ENCODE results near the gene NMT1. TPM values are rescaled to one million over a fixed set of nuclear protein-coding genes. Genes with fewer than 3 reads are reported as not detected.
A peak's percentile ranks its signal among the peaks of the same experiment; 100 is the strongest.

Gene NMT1
- total RNA-seq, 4 donors from 2014 or later = 16.1 to 83.8 (median 43.4) TPM

DNA sequence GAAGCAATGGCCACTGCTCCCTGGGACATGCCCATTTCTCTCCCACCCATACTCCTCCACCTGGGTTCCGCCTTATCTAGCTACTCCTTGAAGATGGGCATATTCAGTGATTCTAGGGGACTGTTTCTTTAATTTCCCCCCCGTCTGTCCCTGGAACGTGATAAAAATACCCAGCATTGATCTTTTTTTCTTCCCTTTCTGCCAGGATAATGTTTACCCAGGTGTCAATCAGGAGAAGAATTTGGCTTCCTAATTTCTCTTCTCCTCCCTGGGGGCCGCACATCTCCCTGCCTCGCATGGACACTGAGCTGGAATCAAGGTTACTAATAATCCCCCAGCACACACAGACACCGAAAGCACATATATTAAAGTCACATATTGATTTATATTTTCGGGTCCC is 44.9 kb upstream of the NMT1 start:
- Histone ChIP-seq H3K4me3 (no peak overlapping the region), H3K27me3 (peaks cover 8% of the 10 kb centered on the region), H3K9me3 (no peaks in the 10 kb centered on the region), H3K36me3 (no peaks in the 10 kb centered on the region), H3K4me1 (peaks cover 21 to 42% (median 26%) of the 10 kb centered on the region in 4 donors), H3K27ac (no peak overlapping the region)
- DNase-seq = no peak
- TF ChIP-seq POLR2A (IDR thresholded peaks at IDR 0.05) = no peak
- TF ChIP-seq CTCF (IDR thresholded peaks at IDR 0.05) = no peak
- TF ChIP-seq EP300 (IDR thresholded peaks at IDR 0.05; ENCODE audit: low read depth) = no peak
- TF ChIP-seq POLR2AphosphoS5 (IDR thresholded peaks at IDR 0.05) = no peak
- intact Hi-C loops (cut with DNase I; ENCODE audit: low total_unique reads) = no loop called here
- 65 to 76% methylated on average over 4 to 7 of the region's 7 CpGs for WGBS, 2 donors (ENCODE audit: low coverage in 1 of 2)
- in situ Hi-C loops (cut with MboI; ENCODE audit: low pct_ligation_motif_present in 1 of 4, low pct_unique_long_range_greater_than_20kb in 1 of 4, low sequenced_read_pairs in 3 of 4) = no loop called here

DNA sequence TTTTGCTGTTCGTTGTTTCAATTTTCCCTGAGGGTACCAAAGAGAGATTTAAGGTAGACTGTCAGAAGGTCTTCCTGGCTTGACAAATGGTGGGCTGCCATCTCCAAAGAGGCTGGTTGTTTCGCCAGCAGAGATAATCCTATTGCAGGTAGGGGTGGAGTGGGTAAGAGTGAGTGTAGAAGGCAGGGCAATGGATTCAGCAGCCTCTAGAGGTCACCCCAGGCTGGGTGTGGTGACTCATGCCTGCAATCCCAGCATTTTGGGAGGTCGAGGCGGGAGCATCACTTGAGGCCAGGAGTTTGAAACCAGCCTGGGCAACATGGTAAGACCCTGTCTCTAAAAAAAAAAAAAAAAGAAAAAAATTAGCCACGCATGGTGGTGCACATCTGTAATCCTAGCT is 44.3 kb upstream of the NMT1 start:
- in situ Hi-C loops (cut with MboI; ENCODE audit: low pct_ligation_motif_present in 1 of 4, low pct_unique_long_range_greater_than_20kb in 1 of 4, low sequenced_read_pairs in 3 of 4) = no loop called here
- Histone ChIP-seq H3K9me3 (no peaks in the 10 kb centered on the region), H3K36me3 (no peaks in the 10 kb centered on the region), H3K4me1 (peaks cover 27 to 48% (median 31%) of the 10 kb centered on the region in 4 donors), H3K27me3 (peaks cover 8% of the 10 kb centered on the region), H3K4me3 (no peak overlapping the region), H3K27ac (no peak overlapping the region)
- DNase-seq = no peak
- TF ChIP-seq EP300 (IDR thresholded peaks at IDR 0.05; ENCODE audit: low read depth) (no peak), CTCF (IDR thresholded peaks at IDR 0.05) (peak in 1 of 5 experiments; percentile 10)
- 61 to 67% methylated on average over 4 to 5 of the region's 5 CpGs for WGBS, 2 donors (ENCODE audit: low coverage in 1 of 2)
- intact Hi-C loops (cut with DNase I; ENCODE audit: low total_unique reads) = no loop called here

- peaks cover 8% of the 10 kb centered on the region for H3K27me3 ChIP-seq
- WGBS, 2 donors (ENCODE audit: low coverage in 1 of 2) = 30% methylated on average over 4 of the region's 4 CpGs; no CpG with 5 or more reads in 1 of the 2 donors
- H3K9me3 ChIP-seq = no peaks in the 10 kb centered on the region
- intact Hi-C loops (cut with DNase I; ENCODE audit: low total_unique reads) (no loop called here), in situ Hi-C loops (cut with MboI; ENCODE audit: low pct_ligation_motif_present in 1 of 4, low pct_unique_long_range_greater_than_20kb in 1 of 4, low sequenced_read_pairs in 3 of 4) (no loop called here)
- H3K4me1 ChIP-seq = peaks cover 30 to 47% (median 30%) of the 10 kb centered on the region in 4 donors
- H3K36me3 ChIP-seq = no peaks in the 10 kb centered on the region
- TF ChIP-seq POLR2A (IDR thresholded peaks at IDR 0.05) (no peak), EP300 (IDR thresholded peaks at IDR 0.05; ENCODE audit: low read depth) (no peak), POLR2AphosphoS5 (IDR thresholded peaks at IDR 0.05) (no peak), CTCF (IDR thresholded peaks at IDR 0.05) (no peak)
- H3K4me3 ChIP-seq = peak overlapping the region in 3 of 4 donors; percentile 34 to 59 (median 47)
- no peak for DNase-seq
- H3K27ac ChIP-seq = peak overlapping the region; percentile 27 to 56 (median 44)
These were observed 42.6 kb upstream of the NMT1 start for GRCh38 chr17:45018514-45018847.

GRCh38 chr17:45018848-45019711 is 42.0 kb upstream of the NMT1 start:
- no peaks in the 10 kb centered on the region for H3K9me3 ChIP-seq
- 0 to 1% methylated on average over 9 to 54 of the region's 82 CpGs for WGBS, 2 donors (ENCODE audit: low coverage in 1 of 2)
- no peaks in the 10 kb centered on the region for H3K36me3 ChIP-seq
- in situ Hi-C loops (cut with MboI; ENCODE audit: low pct_ligation_motif_present in 1 of 4, low pct_unique_long_range_greater_than_20kb in 1 of 4, low sequenced_read_pairs in 3 of 4) = no loop called here
- DNase-seq = peak; percentile 51
- no peak for TF ChIP-seq POLR2AphosphoS5 (IDR thresholded peaks at IDR 0.05)
- no peak for TF ChIP-seq POLR2A (IDR thresholded peaks at IDR 0.05)
- TF ChIP-seq CTCF (IDR thresholded peaks at IDR 0.05) = peak in 4 of 5 experiments; percentile 19 to 48 (median 40)
- no peak for TF ChIP-seq EP300 (IDR thresholded peaks at IDR 0.05; ENCODE audit: low read depth)
- peak overlapping the region; percentile 34 to 59 (median 46) for H3K4me3 ChIP-seq
- peaks cover 30 to 44% (median 30%) of the 10 kb centered on the region in 4 donors for H3K4me1 ChIP-seq
- intact Hi-C loops (cut with DNase I; ENCODE audit: low total_unique reads) = no loop called here
- H3K27ac ChIP-seq = peak overlapping the region; percentile 27 to 56 (median 44)
- peaks cover 8% of the 10 kb centered on the region for H3K27me3 ChIP-seq
